ENCODE data around the gene SETD3. TPM values are rescaled to one million over a fixed set of nuclear protein-coding genes. Genes with fewer than 3 reads are reported as not detected.

The SETD3 gene
- total RNA-seq, 2 donors from 2014 or later: 57.8 to 68.1 TPM

DNA sequence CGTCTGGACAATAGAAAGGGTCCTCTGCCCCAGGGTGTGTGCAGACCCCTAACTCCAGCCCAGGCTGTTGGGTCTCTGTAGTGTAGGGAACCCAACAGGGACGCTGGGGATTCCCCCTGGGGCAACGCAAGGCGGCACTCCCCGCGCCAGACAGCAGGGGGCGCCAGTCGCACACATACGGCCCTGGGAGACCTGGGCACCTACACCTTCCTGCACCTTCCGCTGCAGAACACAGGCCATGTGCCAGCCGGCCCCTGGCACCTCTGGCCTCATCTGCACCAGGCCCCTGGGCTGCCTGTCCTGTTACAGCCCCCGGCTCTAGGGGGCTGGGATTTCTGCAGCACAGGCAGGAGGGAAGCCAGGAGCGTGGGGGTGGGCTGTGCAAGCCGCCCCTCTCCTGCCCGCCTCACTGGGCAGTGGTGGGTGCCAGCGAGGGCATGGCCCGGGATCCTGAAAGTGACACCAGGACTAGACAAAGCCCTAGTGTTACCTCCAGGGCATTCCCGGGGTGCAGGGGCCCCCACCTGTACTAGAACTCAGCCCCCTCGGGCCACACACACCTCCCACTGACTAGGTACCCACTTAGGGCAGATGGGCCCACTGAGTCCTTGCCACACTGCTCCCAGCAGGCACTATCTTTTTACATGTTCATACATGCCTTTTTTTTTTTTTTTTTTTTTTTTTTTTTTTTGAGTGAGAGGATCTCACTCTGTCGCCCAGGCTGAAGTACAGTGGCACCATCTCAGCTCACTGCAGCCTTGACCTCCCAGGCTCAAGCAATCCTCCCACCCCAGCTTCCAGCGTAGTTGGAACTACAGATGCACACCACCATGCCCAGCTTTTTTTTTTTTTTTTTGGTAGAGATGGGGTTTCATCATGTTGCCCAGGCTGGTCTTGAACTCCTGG, 38.0 kb upstream of the SETD3 start:
- no peaks in the 10 kb centered on the region for H3K27me3 Mint-ChIP-seq (ENCODE audit: insufficient read depth)
- peaks cover 12% of the 10 kb centered on the region for H3K4me1 Mint-ChIP-seq

DNA sequence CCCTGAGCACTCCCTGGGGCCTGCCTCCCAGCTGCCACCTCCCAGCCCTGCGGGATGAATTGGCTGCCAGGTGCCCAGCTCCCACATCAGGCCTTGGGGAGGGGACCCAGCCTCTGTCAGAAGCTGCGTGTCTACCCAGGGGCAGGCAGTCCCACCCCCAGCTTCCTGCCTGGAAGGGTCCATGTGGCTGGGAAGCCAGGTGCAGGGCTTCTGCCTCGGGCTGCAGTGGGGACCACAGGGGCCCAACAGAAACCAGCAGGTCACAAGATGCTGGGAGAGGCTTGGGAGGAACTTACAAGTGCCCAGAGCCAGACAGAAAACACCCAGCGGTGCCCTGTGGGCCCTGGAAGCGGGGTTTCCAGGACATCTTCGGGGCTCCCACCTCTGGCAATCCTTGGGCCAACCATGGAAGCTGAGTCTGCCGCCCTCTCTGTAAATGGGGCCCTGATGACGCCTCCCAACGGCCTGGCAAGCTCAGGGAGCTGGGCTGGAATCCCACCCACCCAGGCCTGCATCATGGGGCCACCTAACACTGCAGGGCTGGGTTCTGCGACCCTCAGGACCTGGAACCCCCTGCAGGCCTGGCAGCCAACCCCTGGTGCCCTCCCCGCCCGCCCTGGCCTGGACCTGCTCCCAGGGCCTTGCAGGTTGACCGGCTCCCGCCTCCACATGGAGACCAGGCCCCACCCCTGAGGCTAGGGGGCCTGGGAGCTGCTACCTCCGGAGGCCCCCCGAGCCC, 37.2 kb upstream of the SETD3 start:
- H3K27me3 ChIP-seq (ENCODE audit: control insufficient read depth, insufficient read depth, low read length, poor library complexity, severe bottlenecking): no peaks in the 10 kb centered on the region
- no peaks in the 10 kb centered on the region for H3K27me3 Mint-ChIP-seq (ENCODE audit: insufficient read depth)
- no peak overlapping the region for H3K4me3 Mint-ChIP-seq
- peaks cover 6% of the 10 kb centered on the region for H3K4me1 Mint-ChIP-seq
- no peak overlapping the region for H3K27ac Mint-ChIP-seq
- H3K4me1 ChIP-seq (ENCODE audit: control insufficient read depth, insufficient read depth, low read length): peaks cover 9% of the 10 kb centered on the region
- 76 to 85% methylated on average over 6 to 16 of the region's 16 CpGs for WGBS, 2 experiments (ENCODE audit: insufficient coverage in 1 of 2, insufficient read length in 1 of 2)
- H3K9ac ChIP-seq (ENCODE audit: extremely low read depth, low read length, poor library complexity, severe bottlenecking): no peak overlapping the region
- peaks cover 6% of the 10 kb centered on the region for H3K36me3 ChIP-seq (ENCODE audit: control insufficient read depth, insufficient read depth, low read length)
- H3K36me3 Mint-ChIP-seq (ENCODE audit: low read depth): peaks cover 5% of the 10 kb centered on the region
- peak; percentile 44 for DNase-seq
- no peaks in the 10 kb centered on the region for H3K9me3 Mint-ChIP-seq
- H3K9me3 ChIP-seq (ENCODE audit: control insufficient read depth, low read length): no peaks in the 10 kb centered on the region
- H3K4me3 ChIP-seq (ENCODE audit: low read length): no peak overlapping the region
- no peak overlapping the region for H3K27ac ChIP-seq (ENCODE audit: low read depth, low read length)
- TF ChIP-seq, protein P1, sequence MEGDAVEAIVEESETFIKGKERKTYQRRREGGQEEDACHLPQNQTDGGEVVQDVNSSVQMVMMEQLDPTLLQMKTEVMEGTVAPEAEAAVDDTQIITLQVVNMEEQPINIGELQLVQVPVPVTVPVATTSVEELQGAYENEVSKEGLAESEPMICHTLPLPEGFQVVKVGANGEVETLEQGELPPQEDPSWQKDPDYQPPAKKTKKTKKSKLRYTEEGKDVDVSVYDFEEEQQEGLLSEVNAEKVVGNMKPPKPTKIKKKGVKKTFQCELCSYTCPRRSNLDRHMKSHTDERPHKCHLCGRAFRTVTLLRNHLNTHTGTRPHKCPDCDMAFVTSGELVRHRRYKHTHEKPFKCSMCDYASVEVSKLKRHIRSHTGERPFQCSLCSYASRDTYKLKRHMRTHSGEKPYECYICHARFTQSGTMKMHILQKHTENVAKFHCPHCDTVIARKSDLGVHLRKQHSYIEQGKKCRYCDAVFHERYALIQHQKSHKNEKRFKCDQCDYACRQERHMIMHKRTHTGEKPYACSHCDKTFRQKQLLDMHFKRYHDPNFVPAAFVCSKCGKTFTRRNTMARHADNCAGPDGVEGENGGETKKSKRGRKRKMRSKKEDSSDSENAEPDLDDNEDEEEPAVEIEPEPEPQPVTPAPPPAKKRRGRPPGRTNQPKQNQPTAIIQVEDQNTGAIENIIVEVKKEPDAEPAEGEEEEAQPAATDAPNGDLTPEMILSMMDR (conservative IDR thresholded peaks at IDR 0.05): no peak

More for the DNA sequence above, 38.0 kb upstream of the SETD3 start:
- no peaks in the 10 kb centered on the region for H3K27me3 ChIP-seq (ENCODE audit: control insufficient read depth, insufficient read depth, low read length, poor library complexity, severe bottlenecking)
- WGBS, 2 experiments (ENCODE audit: insufficient coverage in 1 of 2, insufficient read length in 1 of 2): 51 to 100% methylated on average over 1 to 20 of the region's 21 CpGs
- H3K4me3 ChIP-seq (ENCODE audit: low read length): no peak overlapping the region
- H3K9me3 Mint-ChIP-seq: no peaks in the 10 kb centered on the region
- H3K4me3 Mint-ChIP-seq: no peak overlapping the region
- DNase-seq: peak; percentile 94
- H3K9ac ChIP-seq (ENCODE audit: extremely low read depth, low read length, poor library complexity, severe bottlenecking): no peak overlapping the region
- H3K9me3 ChIP-seq (ENCODE audit: control insufficient read depth, low read length): no peaks in the 10 kb centered on the region
- H3K4me1 ChIP-seq (ENCODE audit: control insufficient read depth, insufficient read depth, low read length): peaks cover 18% of the 10 kb centered on the region
- peaks cover 6% of the 10 kb centered on the region for H3K36me3 ChIP-seq (ENCODE audit: control insufficient read depth, insufficient read depth, low read length)
- H3K27ac ChIP-seq (ENCODE audit: low read depth, low read length): no peak overlapping the region
- peaks cover 5% of the 10 kb centered on the region for H3K36me3 Mint-ChIP-seq (ENCODE audit: low read depth)
- TF ChIP-seq, protein P1 (conservative IDR thresholded peaks at IDR 0.05): peak; percentile 98
- no peak overlapping the region for H3K27ac Mint-ChIP-seq

GRCh38 chr14:99516871-99517642, 36.4 kb upstream of the SETD3 start:
- no peak overlapping the region for H3K27ac Mint-ChIP-seq
- no peak overlapping the region for H3K4me3 ChIP-seq (ENCODE audit: low read length)
- peaks cover 3% of the 10 kb centered on the region for H3K4me1 ChIP-seq (ENCODE audit: control insufficient read depth, insufficient read depth, low read length)
- H3K4me3 Mint-ChIP-seq: no peak overlapping the region
- H3K9me3 ChIP-seq (ENCODE audit: control insufficient read depth, low read length): no peaks in the 10 kb centered on the region
- peaks cover 6% of the 10 kb centered on the region for H3K36me3 ChIP-seq (ENCODE audit: control insufficient read depth, insufficient read depth, low read length)
- no peaks in the 10 kb centered on the region for H3K27me3 ChIP-seq (ENCODE audit: control insufficient read depth, insufficient read depth, low read length, poor library complexity, severe bottlenecking)
- H3K36me3 Mint-ChIP-seq (ENCODE audit: low read depth): peaks cover 5% of the 10 kb centered on the region
- H3K27ac ChIP-seq (ENCODE audit: low read depth, low read length): no peak overlapping the region
- WGBS, 2 experiments (ENCODE audit: insufficient coverage in 1 of 2, insufficient read length in 1 of 2): 92 to 93% methylated on average over 9 to 14 of the region's 14 CpGs
- no peaks in the 10 kb centered on the region for H3K4me1 Mint-ChIP-seq
- TF ChIP-seq, protein P1 (conservative IDR thresholded peaks at IDR 0.05): peak; percentile 29
- H3K9me3 Mint-ChIP-seq: no peaks in the 10 kb centered on the region
- no peak overlapping the region for H3K9ac ChIP-seq (ENCODE audit: extremely low read depth, low read length, poor library complexity, severe bottlenecking)
- DNase-seq: peak; percentile 65
- no peaks in the 10 kb centered on the region for H3K27me3 Mint-ChIP-seq (ENCODE audit: insufficient read depth)
